Endometrium (tissue), 2 donors: ENCODE results near the gene OXNAD1.

Experiments used
- FAIRE-seq: peaks from 2 replicates; lab custom pipeline; 2012; peaks lifted over from hg19 to GRCh38; lab: Jason Lieb, UNC
- donor health status: control.
- donor health status: control.

Gene OXNAD1

DNA sequence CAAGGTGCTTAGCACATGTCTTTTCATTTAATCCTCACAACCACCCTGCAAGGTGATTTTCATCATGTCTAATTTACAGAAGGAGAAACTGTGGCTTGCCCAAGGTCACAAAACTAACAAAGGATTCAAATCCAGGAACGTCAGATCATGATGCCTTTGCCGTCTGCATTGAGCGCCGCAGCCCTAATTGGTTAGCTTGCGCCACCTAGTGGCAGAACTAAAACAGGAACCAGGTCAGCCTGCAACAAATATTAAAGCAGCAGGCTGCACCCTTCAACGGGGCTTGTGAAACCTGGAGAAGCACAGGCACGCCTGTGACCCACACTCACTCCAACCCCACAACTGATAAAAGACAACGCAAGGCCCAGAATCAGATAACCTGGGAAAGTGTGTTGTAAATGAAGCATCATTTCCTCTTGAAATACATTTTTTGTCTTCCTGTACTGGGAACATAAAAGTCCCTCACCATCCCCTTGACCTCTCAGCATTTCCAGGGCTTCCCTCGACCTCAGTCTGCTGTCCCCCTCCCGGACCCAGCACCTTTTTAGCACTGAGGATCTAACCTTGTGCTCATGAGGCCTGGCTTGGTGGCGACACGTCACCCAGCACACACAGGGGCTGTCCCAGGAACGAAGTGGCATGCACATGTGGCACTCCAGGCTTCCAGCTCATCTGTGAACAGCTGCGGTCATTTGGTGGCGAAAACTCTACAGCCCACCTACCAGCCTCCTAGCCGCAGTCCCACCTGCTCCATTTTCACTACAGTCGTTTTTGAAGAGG, 17.5 kb upstream of the OXNAD1 start:
- peak; percentile 21 for FAIRE-seq

DNA sequence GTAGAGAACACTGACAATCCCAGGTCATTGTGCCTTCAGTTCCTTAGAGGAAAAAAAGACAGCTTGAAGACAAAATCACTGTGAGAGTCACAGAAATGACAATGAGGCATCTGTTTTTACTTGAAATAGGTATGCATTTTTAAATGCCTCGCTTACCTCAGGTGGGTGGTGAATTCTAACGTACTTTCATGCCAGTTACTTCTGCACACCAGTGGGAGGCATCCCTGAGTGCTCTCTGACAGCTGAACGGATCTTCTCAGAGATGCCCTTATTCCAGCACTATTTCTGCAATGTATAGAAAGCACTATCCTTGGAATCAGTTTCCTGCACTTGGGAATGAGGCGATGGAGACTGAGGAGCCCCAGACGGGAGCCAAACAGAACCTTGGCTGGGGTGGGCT, 16.5 kb upstream of the OXNAD1 start:
- FAIRE-seq = no peak

DNA sequence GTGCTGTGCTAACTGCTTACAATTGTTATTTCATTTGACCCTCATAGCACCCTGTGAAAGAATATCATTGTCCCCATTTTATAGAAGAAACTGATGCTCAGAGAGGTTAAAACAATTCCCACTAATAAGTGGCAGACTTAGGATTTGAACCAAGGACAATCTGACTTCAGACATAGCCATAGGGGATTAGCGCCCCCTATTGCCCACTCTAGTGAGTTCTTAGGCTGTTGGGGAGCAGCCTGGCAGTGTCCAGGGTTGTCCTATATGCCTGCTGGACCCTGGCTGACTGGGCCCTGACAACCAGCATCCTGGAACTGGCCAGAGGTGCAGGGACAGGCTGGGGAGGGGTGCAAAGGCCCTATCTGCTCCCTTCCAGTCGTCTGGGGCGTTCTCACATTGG, 15.7 kb upstream of the OXNAD1 start:
- no peak for FAIRE-seq

DNA sequence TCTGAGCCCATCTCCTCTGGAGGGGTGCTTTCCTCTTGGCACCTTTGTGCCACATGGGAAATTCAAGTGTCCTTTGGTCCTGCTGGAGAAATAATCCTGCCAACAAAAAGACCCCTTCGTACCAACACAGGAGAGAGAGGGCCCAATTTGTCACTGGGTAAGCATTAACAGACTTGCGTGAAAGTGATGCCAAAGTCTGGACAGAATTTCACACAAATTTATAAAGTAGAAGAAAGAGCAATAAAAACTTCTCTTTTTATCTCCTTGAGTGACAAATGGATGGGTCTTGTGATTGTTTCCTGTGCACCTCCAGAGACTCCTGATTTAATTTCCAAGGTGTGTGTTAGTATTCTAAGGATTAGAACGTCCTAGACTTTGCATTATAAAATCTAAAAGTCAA, 15.1 kb upstream of the OXNAD1 start:
- FAIRE-seq = no peak

DNA sequence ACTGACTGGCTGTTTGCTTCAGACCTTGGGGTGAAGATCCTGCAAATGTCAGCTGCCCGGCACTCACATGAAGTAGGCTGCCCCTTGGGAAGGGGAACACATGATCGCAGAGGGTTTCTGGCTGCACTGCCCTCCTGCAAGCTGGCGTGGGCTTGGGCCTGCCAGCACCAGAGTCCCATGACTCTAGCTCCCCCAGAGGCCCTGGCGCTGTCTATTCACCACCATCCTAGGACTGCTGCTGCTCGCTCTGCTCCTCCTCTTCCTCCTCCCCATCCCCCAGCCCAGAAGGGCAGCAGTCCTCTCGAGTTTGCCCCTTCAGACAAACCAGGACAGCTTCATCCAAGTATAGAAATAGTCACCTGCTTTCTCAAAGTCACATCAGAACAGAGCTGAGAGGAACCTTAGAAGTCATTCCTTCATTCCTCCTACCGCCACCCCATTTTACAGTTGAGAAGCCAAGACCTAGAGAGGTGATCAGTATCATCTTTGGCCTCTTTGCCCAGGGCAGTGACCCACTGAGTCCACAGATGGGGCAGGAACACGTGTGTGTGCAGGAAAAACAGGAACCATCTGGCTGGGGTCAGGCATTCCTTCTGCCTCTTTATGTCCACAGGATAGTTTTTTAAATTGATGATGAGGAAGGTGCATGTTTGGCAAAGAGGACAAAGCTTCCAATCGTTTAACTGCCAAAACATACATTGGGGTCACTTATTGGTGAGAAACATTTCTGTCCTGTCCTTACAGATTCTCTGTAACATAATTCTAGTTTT, 13.5 kb upstream of the OXNAD1 start:
- no peak for FAIRE-seq

DNA sequence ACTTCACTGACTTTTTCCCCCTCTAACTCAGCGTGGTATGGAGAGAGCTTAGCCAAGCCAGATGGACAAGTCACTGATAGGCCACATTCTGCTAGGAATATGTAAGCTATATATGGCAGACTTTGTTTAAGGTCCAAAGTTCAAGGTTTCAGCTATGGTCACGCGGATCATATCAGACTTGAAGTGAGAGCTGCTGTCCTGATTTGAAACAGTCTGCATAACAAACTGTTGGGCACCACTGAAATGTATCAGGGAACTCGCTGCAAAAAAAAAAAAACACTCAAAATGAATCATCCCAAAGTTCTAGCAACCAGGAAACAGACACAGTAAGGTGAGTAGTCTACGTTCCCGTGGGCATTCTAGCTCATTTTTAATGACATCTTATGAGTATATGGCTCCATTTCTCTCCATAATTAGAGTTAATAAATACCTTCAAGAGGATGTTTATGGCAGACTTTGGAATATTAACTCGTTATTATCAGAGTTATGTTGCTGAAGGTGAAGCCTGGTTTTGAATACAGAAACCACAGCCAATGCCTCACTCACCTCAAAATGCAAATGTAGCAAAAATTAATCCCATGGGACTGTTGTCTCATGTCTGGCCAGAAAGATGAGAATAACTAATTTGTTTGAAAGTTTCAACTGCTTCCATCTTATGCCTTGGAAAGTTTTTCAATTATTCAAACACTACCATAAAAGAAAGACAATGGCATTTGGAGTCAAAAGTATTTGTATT, 12.6 kb upstream of the OXNAD1 start:
- FAIRE-seq = no peak

DNA sequence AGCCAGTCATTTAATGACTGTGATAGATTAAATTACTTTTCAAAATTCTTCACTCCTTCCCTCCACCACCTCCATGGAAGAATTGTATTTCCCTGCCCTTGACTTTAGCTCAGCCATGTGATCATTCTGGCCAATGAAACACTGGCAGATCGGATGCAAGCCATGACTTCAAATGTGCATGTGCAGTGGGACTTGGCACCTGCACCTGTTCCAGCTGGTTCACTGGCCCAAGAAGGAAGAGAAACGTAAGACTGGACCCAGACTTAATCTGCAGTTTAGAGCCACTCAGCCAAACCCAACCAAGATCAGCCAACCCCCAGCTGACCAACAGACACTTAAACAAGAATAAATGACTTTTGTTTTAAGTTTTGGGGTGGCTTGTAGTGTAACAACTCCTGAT, 12.0 kb upstream of the OXNAD1 start:
- FAIRE-seq = no peak

DNA sequence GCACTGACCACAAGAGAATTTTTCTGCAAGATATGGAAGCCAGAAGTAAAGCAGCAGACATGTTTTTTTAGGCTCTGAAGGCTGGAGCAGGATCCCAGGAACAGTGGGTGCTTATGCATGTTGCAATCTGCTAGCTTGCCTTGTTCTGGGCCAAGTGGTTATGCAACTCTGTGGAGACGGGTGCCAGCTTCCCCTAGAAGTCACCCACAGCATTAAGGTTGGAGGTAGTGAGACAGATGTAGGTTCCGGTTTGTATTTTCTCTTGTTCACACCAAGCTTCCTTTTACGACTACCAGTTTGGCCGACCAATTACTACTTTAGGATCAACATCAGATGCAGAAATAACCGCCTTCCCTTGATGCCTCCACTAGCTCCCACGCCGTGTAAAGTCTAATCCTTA, 11.4 kb upstream of the OXNAD1 start:
- no peak for FAIRE-seq

DNA sequence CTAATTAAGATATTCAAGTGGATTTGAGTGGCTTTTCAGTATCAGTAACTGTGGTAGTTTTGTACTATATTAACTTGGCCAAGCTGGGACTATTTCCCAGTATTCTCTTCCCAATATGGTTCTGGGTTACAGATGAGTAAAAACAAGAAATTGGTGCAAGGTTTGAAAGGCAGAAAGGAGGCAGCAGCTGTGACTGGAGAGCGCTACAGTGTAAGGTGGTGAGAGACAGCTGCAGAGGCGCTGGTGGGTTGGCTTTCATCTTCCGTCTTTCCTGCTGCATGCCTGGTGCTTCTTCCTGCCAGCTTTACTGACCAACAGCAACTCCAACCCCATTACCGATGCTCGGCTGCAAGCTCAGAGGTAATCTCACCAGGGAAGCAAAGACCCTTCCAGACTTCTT, 10.1 kb upstream of the OXNAD1 start:
- FAIRE-seq = no peak

DNA sequence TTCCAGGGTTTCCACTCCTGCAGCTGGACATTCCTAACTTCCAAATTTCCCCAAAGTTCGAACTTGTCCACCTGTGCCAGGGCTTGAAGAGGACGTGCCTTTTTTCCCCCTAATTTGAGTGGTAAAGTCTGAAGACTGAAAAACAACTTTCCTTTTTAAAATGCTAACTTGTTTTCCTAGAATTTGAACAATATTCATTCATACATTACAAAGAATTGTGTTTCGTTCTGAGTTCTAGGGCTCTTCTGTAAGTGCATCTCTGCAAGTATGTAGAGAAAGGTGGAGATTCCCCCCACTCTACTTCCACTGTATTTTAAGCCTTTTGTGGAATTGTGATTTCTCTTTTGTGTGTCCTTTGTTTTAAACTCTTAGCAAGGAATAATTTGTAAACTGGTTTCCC, 9.7 kb upstream of the OXNAD1 start:
- FAIRE-seq = no peak

DNA sequence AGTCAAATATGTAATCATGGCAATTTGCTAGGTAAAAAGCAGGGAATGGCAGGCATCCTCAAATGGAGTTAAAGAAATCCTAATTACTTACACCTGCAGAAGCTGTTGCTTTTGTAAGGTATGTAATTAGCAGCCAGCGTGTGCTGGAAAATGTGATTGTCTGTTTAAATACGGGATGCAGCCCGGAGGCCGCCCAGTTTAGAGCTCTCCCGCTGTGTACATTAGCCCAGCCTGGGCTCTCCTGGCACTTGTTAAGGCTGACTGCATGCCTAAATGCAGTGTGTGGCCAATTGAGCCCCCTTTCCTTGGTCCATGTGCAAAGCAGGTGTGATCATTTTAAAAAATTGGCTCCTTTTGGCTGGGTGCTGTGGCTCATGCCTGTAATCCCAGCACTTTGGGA, 9.3 kb upstream of the OXNAD1 start:
- no peak for FAIRE-seq

DNA sequence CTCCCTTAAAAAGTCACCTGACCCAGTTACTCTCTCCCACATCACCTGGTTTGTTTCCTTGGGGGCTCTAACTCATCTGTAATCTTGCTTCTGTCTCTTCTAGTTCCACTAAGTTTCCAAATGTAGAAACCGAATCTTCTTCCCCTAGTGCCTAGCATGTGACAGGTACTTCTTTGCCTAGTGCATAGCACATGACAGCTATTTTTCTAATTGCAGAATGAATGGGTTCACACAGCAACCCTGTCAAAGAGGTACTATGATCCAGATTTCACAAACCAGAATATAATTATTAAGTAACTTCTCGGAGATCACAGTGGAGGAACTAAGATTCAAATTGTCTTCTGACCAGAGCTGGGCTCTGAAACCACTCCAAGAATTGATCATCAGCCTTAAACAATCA, 7.7 kb upstream of the OXNAD1 start:
- FAIRE-seq = no peak

DNA sequence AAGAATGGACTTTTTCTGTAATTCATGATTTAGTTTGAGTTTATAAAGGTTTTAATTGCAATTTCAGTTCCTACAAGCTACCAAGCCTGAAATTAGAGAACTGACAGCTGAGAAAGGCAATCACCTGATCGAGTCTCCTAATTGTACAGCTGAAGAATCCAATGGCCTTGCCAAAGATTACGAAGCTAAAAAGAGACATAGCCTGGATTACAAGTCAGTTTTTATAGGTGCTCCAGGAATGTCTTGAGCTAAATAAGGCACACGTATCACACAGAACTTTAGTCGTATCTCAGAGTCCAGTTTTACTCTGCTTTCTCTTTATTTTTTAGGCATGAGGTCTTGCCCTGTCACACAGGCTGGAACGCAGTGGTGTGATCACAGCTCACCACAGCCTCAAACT, 6.8 kb upstream of the OXNAD1 start:
- FAIRE-seq = no peak

DNA sequence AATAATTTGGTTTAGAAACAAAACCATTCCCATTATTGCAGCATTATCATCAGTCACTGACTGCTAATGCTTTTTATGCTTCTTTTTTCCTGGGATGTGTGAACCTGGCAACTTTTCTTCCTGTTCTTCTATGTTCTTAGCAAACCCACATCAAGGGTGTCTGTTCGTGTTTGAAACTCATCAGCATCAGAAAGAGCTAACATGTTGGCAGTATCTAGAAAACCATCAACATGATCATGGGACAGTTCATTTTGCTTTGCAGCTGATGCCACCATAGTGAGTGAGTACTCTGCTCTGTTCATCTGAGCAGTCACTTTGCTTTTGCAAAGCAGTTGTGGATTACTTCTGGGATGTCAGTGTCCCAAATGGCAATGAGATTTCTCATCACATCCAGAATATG, 6.1 kb upstream of the OXNAD1 start:
- no peak for FAIRE-seq

DNA sequence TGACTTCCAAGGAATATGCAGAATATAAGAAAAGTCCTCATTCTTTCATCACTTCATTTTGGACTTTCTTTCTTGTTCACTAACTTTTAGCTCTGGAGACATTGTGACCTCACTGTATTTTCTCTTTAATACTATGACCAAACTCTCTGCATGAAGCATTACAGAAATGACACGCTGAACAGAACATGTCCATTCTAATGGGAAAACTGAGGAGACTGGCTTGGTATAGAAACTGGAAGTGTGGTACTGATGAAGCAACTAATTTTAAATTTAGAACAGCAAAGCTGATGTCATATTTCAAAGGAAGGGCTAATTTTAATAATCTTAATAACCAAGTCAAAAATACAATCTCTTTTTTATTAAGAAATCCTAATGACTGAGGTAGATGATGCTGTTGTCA, 5.0 kb upstream of the OXNAD1 start:
- FAIRE-seq = no peak

DNA sequence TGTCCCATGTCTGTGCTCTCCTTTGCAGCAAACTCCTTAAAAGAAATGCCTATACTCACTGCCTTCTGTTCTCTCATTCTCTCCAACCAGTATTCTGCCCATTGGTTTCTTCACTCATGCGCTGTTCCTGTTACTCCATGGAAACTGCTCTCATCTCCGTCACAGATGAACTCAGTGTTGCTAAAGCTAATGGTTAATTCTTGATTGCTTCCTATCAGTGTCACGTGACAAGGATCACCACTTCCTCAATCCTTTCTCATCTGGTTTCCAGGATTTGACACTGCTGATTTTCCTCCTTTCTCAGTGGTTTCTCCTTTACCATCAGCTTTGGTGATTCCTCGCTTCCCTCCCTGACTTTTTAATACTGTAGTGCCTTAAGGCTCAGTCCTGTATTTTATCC, 2.8 kb upstream of the OXNAD1 start:
- no peak for FAIRE-seq

DNA sequence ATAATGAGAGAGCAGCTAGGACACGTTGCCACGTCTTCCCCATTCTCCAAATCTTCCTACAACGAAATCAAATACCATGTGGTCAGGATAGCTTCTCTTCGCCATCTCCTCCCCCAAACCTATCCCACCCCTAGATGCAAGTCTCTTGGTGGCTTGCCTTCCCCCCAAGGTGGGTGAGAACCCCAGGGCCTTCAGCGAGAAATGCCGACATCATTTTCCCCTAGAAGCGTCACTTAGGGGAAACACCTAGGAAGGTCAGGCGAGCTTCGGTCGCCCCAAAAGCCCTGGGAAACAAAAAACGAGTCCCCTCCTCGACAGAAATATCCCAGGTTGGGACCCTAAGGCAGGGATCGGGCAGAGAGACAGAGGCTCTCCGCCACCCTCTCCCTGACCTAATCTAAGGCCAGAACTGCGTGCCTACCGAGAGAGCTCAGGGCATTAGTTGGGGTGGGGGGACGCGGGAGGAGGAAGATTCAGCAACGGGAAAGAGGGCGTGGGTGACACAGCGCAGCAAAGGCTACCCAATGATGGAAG, 771 bp upstream of the OXNAD1 start:
- no peak for FAIRE-seq

DNA sequence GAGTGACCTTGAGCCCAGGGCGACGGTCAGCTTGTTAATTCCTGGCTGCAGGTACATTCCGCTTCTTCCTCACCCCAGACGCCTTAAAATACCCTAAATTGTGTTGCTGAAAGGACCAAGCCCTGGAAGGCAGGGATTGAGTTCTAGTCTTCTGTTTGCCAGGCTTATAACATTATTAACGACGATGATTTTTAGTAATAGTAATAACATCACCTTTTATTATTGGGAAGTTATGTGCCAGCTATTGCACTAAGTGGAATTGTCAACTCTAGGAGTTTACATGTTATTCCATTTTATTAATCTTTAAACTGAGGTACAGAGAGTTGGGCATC, 409 bp downstream of the OXNAD1 start:
- FAIRE-seq = no peak

DNA sequence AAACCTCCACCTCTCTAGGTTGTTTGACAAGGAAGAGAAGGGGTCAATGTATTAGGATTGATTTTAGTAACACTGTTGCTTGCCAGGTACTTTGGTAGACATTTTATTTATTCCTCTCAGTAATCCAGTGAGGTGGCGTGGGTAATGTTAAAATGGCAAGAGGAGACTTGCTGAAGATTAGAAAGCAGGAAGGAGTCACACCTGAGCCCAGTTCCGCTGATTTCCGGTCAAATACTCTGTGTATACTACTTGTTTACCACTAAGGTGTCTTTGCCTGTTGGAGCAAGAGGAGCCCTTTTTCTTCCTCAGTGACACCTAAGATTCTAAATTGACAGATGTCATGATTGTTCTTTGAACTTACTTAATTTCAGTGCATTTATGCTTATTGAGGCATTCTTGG, 1.7 kb downstream of the OXNAD1 start:
- FAIRE-seq = no peak

DNA sequence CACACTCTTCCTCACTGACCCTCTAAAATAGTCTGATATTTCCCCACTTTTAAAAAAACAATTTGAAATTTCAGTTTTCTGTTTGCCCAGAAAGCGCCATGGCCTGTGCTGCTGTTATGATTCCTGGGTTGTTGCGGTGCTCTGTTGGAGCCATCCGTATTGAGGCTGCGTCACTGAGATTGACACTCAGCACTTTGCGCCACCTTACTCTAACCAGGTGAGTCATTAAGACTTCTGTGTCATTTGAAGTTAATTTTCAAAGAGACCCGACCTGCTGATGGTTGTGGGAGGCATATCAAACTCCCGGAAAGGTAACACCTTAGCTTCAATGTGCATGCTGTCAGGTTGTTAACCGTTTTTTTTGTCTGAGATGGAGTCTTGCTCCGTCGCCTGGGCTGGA, 5.8 kb downstream of the OXNAD1 start:
- no peak for FAIRE-seq

DNA sequence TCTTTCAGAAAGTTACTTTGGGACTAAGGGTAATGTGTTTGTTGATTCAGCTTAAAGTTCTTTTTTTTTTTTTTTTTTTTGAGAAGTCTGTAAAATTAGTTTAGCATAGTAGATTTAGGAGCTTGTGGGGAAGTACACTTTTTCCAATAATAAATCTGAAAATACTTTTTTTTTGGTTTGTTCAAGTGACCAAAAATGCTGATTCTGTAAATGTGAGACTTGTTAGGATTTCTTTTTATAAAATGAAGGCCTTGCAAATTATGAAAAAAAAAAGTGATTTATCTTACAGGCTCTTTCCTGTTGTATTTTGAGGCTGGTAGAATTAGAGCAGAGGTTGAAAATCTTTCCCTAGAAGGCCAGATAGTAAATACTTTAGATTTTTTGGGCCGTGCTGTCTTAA, 7.6 kb downstream of the OXNAD1 start:
- no peak for FAIRE-seq

DNA sequence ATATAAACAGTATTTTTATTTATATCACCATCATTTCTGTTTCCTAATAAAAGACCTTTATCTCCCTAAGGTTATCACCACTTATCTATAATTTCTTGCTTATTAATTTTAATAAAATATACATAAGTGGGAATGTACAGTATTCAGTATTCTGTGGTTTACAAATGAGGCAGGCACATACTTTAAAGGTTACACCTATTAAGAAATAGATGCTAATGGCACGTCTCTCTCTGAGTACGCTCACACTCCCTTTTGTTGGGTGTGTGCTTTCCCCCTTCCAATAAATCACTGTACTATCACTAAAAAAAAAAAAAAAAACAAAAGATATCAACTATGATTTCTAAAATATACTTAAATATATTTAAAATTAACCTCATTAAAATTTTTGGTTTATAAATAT, 8.9 kb downstream of the OXNAD1 start:
- FAIRE-seq = no peak

DNA sequence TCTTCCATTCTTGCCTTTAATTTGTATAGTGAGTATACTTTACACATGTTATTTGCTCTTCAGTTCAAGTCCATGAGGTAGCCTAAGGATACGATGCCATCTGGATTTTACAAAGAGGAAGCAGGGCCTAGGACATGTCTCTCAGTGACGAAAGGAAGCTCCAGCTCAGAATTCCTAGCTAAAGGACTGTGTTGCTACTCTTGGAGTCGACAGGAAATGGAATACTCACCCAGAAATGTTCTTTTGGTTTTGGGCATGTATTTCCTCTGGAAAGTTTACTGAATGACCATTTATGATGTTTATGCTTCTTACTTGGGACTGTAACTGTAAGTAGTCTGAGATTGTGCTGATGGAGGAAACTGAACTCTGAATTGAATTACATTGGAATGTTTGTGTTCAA, 12.5 kb downstream of the OXNAD1 start:
- no peak for FAIRE-seq
